Liver (tissue), 9 donors: ENCODE data around the gene BEST3. TPM values are rescaled to one million over a fixed set of nuclear protein-coding genes. Genes with fewer than 3 reads are reported as not detected.

Experiments used
- DNase-seq: peaks from one replicate; pipeline ENCODE4 v3.0.0-alpha.2; 2017; ENCODE audit warnings: low spot score
- H3K27ac ChIP-seq, 2 donors: one replicate each; pipeline ENCODE4 v1.7.0; 2013; ENCODE audit warnings: inconsistent platforms in 2 of 2, low read length in 2 of 2, control low read depth in 1 of 2, low read depth in 1 of 2, mild to moderate bottlenecking in 1 of 2
- H3K27me3 ChIP-seq, 4 donors: one replicate each; pipeline versions ENCODE4 v1.6.1 to v1.7.0; 2013; ENCODE audit warnings: low read length in 3 of 4, inconsistent platforms in 1 of 4, mild to moderate bottlenecking in 1 of 4, moderate library complexity in 1 of 4; ENCODE audit not compliant: control insufficient read depth in 4 of 4, insufficient read depth in 4 of 4
- H3K36me3 ChIP-seq, 4 donors: one replicate each; pipeline versions ENCODE4 v1.6.1 to v1.7.0; 2013; ENCODE audit warnings: low read length in 3 of 4, mild to moderate bottlenecking in 3 of 4, low read depth in 1 of 4, moderate library complexity in 1 of 4; ENCODE audit not compliant: control insufficient read depth in 4 of 4, insufficient read depth in 3 of 4
- H3K4me1 ChIP-seq, 4 donors: one replicate each; pipeline versions ENCODE4 v1.6.1 to v1.7.0; 2013; ENCODE audit warnings: low read length in 3 of 4, mild to moderate bottlenecking in 3 of 4, moderate library complexity in 1 of 4; ENCODE audit not compliant: control insufficient read depth in 4 of 4, insufficient read depth in 4 of 4
- H3K4me3 ChIP-seq, 3 donors: one replicate each; pipeline versions ENCODE4 v1.6.1 to v1.7.0; 2013; ENCODE audit warnings: low read length in 3 of 3, control low read depth in 1 of 3, low read depth in 1 of 3, mild to moderate bottlenecking in 1 of 3
- H3K9ac ChIP-seq, 2 donors: one replicate each; pipeline ENCODE4 v1.7.0; 2013; ENCODE audit warnings: low read length in 2 of 2, mild to moderate bottlenecking in 2 of 2, moderate library complexity in 2 of 2, control low read depth in 1 of 2, low read depth in 1 of 2
- H3K9me3 ChIP-seq, 4 donors: one replicate each; pipeline versions ENCODE4 v1.6.1 to v1.7.0; 2013; ENCODE audit warnings: low read length in 3 of 4; ENCODE audit not compliant: control insufficient read depth in 4 of 4
- EGR1 ChIP-seq, 2 donors: IDR thresholded peaks; 2 replicates each; pipeline ENCODE4 v1.6.1; 2016 to 2018; ENCODE audit warnings: antibody characterized with exemption in 2 of 2, low read depth in 2 of 2
- FOXA2 ChIP-seq: IDR thresholded peaks from 2 replicates; pipeline ENCODE4 v1.6.1; 2016; ENCODE audit warnings: antibody characterized with exemption
- GABPA ChIP-seq, 2 donors: IDR thresholded peaks in 1 of 2; conservative IDR thresholded peaks in 1 of 2; 2 replicates each; pipeline ENCODE4 v1.6.1; 2016; ENCODE audit warnings: antibody characterized with exemption in 2 of 2, mild to moderate bottlenecking in 1 of 2, moderate library complexity in 1 of 2
- HNF4A ChIP-seq, 2 donors: conservative IDR thresholded peaks; 2 replicates each; pipeline ENCODE4 v1.6.1; 2016; ENCODE audit warnings: antibody characterized with exemption in 2 of 2, mild to moderate bottlenecking in 2 of 2
- JUND ChIP-seq, 2 donors: IDR thresholded peaks; 2 replicates each; pipeline ENCODE4 v1.6.1; 2016; ENCODE audit warnings: antibody characterized with exemption in 2 of 2
- NR2F2 ChIP-seq: IDR thresholded peaks from 2 replicates; pipeline ENCODE4 v1.6.1; 2016; ENCODE audit warnings: antibody characterized with exemption
- RXRA ChIP-seq, 2 donors: IDR thresholded peaks; 2 replicates each; pipeline ENCODE4 v1.6.1; 2017 to 2018; ENCODE audit warnings: antibody characterized with exemption in 2 of 2, mild to moderate bottlenecking in 1 of 2
- SP1 ChIP-seq: IDR thresholded peaks from 2 replicates; pipeline ENCODE4 v1.6.1; 2018; ENCODE audit warnings: antibody characterized with exemption, mild to moderate bottlenecking
- TAF1 ChIP-seq: conservative IDR thresholded peaks from 2 replicates; pipeline ENCODE4 v1.6.1; 2016; ENCODE audit warnings: antibody characterized with exemption, mild to moderate bottlenecking
- WGBS: extraction: QIAGEN DNeasy Blood & Tissue Kit; methylation state at CpG from one replicate; pipeline ENCODE4 v1.1.7; 2013; 5-methylcytosine and 5-hydroxymethylcytosine counted together
- polyA plus RNA-seq, 2 donors: library from polyadenylated mRNA; stranded (reverse) in 1 of 2; unstranded in 1 of 2; fragments of 200-250 nt in 1 of 2; fragments of >200 nt in 1 of 2; fragmentation: Nextera tagmentation in 1 of 2; extraction: Ambion mirVana in 1 of 2; gene quantifications; one replicate each; pipeline versions ENCODE4 v1.2.1 to v1.2.3, GENCODE V29; 2013 to 2015
- total RNA-seq, 2 donors: library from RNA; depleted of rRNA; stranded (reverse); fragments of >200 nt; gene quantifications; one replicate each; pipeline ENCODE4 v1.2.3, GENCODE V29; 2014
- TF ChIP-seq, protein P1 (sequence below): IDR thresholded peaks from 2 replicates; pipeline ENCODE4 v1.6.1; 2016; ENCODE audit warnings: antibody characterized with exemption
- TF ChIP-seq, protein P2 (sequence below): IDR thresholded peaks from 2 replicates; pipeline ENCODE4 v1.6.1; 2016; ENCODE audit warnings: antibody characterized with exemption, mild to moderate bottlenecking
- TF ChIP-seq, protein P3 (sequence below): fragments of 150-350 bp; IDR thresholded peaks from 2 replicates; pipeline ENCODE4 v1.5.1; 2017; ENCODE audit warnings: improper control_type of control experiment, low read depth, low read length; ENCODE audit not compliant: missing input control
- TF ChIP-seq, protein P4 (sequence below): IDR thresholded peaks from 2 replicates; pipeline ENCODE4 v1.6.1; 2016; ENCODE audit warnings: antibody characterized with exemption
- TF ChIP-seq, protein P5 (sequence below): IDR thresholded peaks from 2 replicates; pipeline ENCODE4 v1.6.1; 2016; ENCODE audit warnings: antibody characterized with exemption
- donor health status: healthy.
- donor health status: healthy.
- donor health status: healthy.
- donor health status: healthy.
- donor health status: healthy.

Gene BEST3
- total and polyA plus RNA-seq, 4 donors, result 0.89 TPM; not detected in 3

DNA sequence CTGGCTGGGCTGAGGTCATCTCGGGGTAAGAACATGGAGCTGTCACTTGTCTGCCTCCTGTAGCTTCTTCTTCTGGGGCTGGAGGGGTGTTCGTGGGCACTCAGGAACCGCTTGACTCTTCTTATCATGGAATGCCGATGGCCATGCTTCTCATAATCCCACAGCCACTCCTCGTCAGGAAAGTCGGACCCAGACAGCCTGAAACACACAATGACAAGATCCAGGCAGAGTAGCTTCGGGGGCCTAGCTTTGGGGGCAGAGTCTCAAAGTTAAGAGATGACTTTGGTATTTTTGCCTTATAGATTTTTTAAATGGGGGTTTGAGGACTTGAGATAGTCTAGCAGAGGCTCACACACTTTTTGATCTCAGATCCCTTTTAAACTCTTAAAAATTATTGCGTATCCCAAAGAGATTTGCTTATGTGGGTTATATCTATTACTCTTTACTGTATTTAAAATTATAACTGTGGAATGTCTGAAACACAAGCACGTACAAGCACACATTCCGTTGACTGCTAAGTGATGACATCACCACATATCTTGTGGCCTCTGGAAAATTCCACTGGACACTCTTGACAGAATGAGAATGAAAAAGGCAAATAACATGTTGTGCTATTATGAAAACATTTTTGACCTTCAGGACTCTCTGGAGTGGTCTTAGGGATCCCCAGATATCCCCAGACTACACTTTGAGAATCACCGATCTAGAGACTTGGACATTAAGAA is 43.3 kb downstream of the BEST3 start (continued):
- TF ChIP-seq, protein P1, sequence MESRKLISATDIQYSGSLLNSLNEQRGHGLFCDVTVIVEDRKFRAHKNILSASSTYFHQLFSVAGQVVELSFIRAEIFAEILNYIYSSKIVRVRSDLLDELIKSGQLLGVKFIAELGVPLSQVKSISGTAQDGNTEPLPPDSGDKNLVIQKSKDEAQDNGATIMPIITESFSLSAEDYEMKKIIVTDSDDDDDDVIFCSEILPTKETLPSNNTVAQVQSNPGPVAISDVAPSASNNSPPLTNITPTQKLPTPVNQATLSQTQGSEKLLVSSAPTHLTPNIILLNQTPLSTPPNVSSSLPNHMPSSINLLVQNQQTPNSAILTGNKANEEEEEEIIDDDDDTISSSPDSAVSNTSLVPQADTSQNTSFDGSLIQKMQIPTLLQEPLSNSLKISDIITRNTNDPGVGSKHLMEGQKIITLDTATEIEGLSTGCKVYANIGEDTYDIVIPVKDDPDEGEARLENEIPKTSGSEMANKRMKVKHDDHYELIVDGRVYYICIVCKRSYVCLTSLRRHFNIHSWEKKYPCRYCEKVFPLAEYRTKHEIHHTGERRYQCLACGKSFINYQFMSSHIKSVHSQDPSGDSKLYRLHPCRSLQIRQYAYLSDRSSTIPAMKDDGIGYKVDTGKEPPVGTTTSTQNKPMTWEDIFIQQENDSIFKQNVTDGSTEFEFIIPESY, result no peak
- no peak for TF ChIP-seq TAF1

DNA sequence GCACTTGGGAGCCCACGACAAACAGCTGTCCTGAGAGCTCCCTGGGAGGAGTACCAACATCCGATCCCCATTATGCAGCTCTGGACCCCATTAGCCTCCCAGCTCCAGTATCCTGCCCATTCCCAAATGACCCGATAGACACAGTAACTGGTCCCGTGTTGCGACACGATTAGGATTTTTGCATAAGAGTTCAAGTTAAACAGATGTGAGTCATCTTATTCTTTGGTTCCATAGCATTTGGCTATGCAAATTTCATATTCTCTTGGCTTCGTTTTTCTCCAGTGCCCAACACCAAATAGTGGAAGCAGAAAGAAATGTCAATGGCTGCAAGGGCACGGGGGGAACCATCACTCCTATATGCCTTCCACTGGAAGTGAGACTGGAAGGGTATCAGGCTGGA is 45.4 kb downstream of the BEST3 start:
- no peak overlapping the region for H3K27ac ChIP-seq
- H3K9ac ChIP-seq, result no peak overlapping the region
- no peaks in the 10 kb centered on the region for H3K4me1 ChIP-seq
- H3K27me3 ChIP-seq, result peaks cover 0 to 2% (median 0%) of the 10 kb centered on the region in 4 donors
- 87% methylated on average over 8 of the region's 8 CpGs for WGBS
- no peak for TF ChIP-seq TAF1
- TF ChIP-seq, protein P1, result no peak
- TF ChIP-seq JUND (IDR thresholded peaks at IDR 0.05), result no peak
- TF ChIP-seq RXRA (IDR thresholded peaks at IDR 0.05), result no peak
- no peak for TF ChIP-seq GABPA (IDR thresholded peaks at IDR 0.05 in 1 of 2, conservative IDR thresholded peaks at IDR 0.05 in 1 of 2)
- TF ChIP-seq FOXA2, result no peak
- TF ChIP-seq, protein P2, sequence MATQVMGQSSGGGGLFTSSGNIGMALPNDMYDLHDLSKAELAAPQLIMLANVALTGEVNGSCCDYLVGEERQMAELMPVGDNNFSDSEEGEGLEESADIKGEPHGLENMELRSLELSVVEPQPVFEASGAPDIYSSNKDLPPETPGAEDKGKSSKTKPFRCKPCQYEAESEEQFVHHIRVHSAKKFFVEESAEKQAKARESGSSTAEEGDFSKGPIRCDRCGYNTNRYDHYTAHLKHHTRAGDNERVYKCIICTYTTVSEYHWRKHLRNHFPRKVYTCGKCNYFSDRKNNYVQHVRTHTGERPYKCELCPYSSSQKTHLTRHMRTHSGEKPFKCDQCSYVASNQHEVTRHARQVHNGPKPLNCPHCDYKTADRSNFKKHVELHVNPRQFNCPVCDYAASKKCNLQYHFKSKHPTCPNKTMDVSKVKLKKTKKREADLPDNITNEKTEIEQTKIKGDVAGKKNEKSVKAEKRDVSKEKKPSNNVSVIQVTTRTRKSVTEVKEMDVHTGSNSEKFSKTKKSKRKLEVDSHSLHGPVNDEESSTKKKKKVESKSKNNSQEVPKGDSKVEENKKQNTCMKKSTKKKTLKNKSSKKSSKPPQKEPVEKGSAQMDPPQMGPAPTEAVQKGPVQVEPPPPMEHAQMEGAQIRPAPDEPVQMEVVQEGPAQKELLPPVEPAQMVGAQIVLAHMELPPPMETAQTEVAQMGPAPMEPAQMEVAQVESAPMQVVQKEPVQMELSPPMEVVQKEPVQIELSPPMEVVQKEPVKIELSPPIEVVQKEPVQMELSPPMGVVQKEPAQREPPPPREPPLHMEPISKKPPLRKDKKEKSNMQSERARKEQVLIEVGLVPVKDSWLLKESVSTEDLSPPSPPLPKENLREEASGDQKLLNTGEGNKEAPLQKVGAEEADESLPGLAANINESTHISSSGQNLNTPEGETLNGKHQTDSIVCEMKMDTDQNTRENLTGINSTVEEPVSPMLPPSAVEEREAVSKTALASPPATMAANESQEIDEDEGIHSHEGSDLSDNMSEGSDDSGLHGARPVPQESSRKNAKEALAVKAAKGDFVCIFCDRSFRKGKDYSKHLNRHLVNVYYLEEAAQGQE, result no peak
- no peak for TF ChIP-seq SP1
- TF ChIP-seq HNF4A (conservative IDR thresholded peaks at IDR 0.05), result no peak
- TF ChIP-seq, protein P3, sequence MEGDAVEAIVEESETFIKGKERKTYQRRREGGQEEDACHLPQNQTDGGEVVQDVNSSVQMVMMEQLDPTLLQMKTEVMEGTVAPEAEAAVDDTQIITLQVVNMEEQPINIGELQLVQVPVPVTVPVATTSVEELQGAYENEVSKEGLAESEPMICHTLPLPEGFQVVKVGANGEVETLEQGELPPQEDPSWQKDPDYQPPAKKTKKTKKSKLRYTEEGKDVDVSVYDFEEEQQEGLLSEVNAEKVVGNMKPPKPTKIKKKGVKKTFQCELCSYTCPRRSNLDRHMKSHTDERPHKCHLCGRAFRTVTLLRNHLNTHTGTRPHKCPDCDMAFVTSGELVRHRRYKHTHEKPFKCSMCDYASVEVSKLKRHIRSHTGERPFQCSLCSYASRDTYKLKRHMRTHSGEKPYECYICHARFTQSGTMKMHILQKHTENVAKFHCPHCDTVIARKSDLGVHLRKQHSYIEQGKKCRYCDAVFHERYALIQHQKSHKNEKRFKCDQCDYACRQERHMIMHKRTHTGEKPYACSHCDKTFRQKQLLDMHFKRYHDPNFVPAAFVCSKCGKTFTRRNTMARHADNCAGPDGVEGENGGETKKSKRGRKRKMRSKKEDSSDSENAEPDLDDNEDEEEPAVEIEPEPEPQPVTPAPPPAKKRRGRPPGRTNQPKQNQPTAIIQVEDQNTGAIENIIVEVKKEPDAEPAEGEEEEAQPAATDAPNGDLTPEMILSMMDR, result no peak
- TF ChIP-seq EGR1 (IDR thresholded peaks at IDR 0.05; ENCODE audit: low read depth in 2 of 2), result no peak
- TF ChIP-seq, protein P4, sequence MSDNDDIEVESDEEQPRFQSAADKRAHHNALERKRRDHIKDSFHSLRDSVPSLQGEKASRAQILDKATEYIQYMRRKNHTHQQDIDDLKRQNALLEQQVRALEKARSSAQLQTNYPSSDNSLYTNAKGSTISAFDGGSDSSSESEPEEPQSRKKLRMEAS, result no peak
- TF ChIP-seq NR2F2, result no peak
- TF ChIP-seq, protein P5, sequence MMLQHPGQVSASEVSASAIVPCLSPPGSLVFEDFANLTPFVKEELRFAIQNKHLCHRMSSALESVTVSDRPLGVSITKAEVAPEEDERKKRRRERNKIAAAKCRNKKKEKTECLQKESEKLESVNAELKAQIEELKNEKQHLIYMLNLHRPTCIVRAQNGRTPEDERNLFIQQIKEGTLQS, result no peak
- no peaks in the 10 kb centered on the region for H3K9me3 ChIP-seq
- no peak overlapping the region for H3K4me3 ChIP-seq
- H3K36me3 ChIP-seq, result no peaks in the 10 kb centered on the region
- DNase-seq, result no peak
